NK-92 (cell line): Measurements from ENCODE around the gene ELF1.

Experiments used
- DNase-seq: peaks from one replicate; lab custom pipeline; 2025; ENCODE audit not compliant: unreplicated experiment; lab: John Stamatoyannopoulos, UW

ELF1 gene

DNA sequence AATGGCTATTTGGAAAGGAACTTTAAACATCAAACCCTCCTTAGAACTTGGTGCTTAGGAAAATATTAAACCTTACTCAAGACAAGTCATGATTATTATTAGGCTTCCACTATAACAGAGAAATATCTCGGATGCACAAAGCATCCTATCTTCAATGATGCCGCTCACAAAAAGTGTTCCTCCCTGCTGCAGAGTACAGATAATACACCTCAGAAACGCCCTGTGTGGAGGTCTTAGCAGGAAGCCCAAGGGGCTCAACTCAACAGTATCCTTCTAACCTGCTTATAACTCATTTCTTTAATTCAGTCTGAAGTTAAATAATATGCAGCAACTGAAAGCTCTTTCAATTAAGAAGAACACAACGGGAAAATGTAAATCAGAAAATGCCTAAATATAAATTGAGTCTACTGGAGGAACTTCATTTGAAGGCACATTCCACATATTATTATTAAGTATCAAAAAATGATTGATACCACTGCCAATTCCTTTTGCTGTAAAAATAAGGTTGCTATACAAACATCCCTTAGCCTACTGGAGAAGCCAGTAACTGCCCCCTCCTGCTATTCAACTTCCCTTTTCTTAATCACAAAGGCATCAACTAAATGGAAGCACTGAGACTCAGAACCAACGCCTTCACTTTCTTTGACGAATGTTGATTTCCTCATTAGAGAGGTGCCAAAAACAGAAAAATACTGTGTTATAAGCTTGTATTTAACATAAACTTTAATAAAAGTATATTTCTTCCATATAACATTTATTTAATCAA is 12.0 kb downstream of the ELF1 start:
- DNase-seq, result no peak

DNA sequence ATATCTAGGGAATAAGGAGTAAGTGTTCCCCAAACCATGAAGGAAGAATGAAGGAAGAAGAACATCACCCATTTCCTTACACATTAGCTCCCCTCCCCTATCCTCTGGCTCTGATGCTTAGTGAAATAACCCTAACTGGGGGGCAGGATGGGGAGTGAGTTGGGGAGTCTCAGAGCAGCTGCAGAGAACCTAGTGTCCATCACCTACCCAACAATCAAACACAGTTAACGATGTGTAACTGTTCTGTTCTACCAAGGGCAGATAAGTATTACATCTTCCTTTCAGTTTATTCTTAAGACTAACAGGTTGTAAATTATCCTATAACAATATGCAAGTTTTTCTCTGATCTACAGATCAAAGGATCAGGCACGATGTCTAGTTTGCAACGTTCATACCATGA is 12.8 kb downstream of the ELF1 start:
- DNase-seq, result no peak

DNA sequence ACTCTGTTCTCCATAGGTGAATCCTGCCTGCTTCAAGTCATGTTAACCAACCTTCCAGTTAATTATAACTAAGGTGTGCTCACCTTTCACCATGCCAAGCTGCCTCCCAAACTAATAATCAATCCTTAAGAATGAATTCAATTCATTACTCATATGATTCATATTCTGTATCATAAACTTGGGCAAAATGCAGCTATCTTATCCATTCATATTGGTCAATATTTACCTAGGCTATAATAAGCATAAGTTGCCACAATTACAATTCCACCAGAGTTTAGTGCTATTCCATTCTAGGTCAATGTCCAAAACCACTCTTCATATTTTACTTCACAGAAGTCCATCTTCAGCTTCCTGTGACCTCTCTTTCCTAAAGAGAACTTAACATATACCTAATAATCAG is 13.4 kb downstream of the ELF1 start:
- DNase-seq, result no peak

GRCh38 chr13:41004875-41005693 is 14.0 kb downstream of the ELF1 start:
- DNase-seq, result no peak

GRCh38 chr13:41002606-41003005 is 16.5 kb downstream of the ELF1 start:
- no peak for DNase-seq

DNA sequence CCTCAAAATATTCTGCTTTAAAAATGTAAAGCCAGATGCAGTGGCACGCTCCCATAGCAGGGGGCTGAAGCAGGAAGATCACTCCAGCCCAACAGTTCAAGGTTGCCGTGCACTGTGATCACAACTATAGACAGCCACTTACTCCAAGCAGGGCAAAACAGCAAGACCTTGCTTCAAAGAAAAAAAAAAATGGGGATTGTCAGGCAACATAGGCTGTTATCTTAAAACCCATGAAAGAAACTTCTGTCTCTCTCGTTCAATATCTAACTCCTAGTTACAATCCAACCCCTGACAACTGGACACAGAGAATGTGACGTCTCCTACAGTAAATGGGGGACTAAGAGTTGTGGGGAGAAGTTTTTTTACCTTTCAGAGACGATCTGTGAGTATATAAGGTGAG is 17.4 kb downstream of the ELF1 start:
- no peak for DNase-seq

- DNase-seq, result no peak
These were observed 19.7 kb downstream of the ELF1 start for GRCh38 chr13:40999416-40999815.

- DNase-seq, result no peak
These were observed 22.6 kb downstream of the ELF1 start for GRCh38 chr13:40996426-40997092.

DNA sequence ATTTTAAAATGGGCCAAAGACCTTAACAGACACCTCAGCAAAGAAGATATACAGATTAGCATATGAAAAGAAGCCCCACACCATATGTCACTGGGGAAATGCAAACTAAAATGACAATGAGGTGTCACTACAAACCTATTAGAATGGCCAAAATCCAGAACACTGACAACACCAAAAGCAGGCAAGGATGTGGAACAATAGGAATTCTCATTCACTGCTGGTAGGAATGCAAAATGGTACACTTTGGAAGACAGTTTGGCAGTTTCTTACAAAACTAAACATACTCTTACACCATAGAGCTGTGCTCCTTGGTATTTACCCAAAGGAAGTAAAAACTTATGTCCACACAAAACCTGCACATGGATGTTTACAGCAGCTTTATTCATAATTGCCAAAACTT is 23.1 kb downstream of the ELF1 start:
- DNase-seq, result no peak

DNA sequence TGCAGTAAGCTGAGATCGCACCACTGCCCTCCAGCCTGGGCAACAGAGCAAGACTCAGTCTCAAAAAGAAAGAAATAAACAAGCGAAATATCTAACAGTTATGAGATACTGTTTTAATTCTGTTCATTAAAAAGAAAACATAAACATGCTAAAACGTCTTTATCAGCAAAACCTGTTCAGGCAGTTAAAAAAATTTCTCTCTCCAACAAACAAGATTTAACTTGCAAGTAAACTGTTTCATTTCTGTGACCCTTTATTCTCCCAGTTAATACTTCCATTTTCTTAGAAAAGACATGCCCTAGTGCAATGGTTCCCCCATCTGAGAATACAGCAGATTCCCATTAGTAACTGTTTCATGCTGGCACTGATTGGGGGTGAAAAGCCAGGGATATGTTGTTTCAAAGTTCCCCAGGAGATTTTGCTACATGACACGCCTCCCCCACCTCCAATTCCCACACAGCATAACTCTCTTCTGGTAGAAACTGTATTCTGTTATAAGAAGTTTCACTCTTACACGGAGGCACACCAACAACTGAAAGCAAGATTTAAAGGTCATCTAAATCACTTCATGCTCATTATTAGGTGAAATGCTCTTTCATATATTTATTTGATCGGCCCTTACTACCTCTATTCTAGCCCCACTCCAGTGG is 24.4 kb downstream of the ELF1 start:
- no peak for DNase-seq

GRCh38 chr13:40993987-40994386 is 25.1 kb downstream of the ELF1 start:
- DNase-seq, result no peak

- DNase-seq, result no peak
These were observed 26.2 kb downstream of the ELF1 start for GRCh38 chr13:40992678-40993518.

- DNase-seq, result no peak
These were observed 31.4 kb downstream of the ELF1 start for GRCh38 chr13:40987606-40988280.

GRCh38 chr13:40986101-40986856 is 32.8 kb downstream of the ELF1 start:
- no peak for DNase-seq

- DNase-seq, result no peak
These were observed 33.6 kb downstream of the ELF1 start for GRCh38 chr13:40985381-40986100.

- DNase-seq, result no peak
These were observed 34.3 kb downstream of the ELF1 start for GRCh38 chr13:40984668-40985366.

DNA sequence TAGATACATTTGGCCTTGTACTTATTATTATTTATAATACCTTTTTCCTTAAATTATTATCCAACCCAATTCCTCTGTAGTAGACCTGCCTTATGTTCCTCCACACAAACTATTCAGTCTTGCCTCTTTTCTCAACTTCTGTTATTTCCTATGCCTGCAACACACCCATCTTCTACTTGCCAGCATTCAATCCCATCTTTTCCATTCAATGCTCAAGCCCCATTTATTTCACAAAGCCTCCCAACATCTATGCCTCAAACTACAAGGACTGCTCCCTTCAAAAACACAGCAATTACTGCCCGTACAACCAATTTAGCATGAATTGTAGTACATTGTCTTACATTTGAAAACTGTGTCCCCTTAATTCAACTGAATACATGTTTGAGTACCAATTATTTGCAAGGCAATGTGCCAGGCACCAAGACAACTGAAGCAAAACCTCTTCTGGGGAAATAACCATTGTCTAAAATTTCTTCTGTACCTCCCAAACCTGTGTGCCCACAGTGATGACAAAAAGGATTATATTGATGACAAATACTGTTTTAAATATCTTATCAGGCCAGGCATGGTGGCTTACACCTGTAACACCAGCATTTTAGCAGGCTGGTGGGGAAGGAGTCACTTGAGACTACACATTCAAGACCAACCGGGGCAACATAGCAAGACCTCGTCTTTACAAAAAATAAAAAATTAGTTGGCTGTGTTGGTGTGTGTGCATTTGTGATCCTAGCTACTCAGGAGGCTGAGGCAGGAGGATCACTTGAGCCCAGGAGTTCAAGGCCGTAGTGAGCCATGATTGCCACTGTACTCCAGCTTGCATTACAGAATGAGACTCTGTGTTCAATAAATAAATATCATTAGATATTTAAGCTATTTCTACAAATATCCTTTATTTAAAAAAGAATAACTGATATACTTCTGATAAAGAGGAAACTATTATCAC is 35.1 kb downstream of the ELF1 start:
- no peak for DNase-seq
